Heart right ventricle (tissue), 16 donors: ENCODE results near the gene FOXP4. TPM values are rescaled to one million over a fixed set of nuclear protein-coding genes. Genes with fewer than 3 reads are reported as not detected.

ENCODE experiments used
- ATAC-seq, 8 donors: fragments of 200-7000 bp; cut with Tn5 transposase; one replicate each; pipeline ENCODE4 v1.9.1; 2020; ENCODE audit warnings: mild to moderate bottlenecking in 8 of 8, moderate library complexity in 8 of 8, moderate number of reproducible peaks in 1 of 8
- DNase-seq, 2 donors: peaks; one replicate each; pipeline ENCODE4 v3.0.0-alpha.2; 2020
- H3K27ac ChIP-seq, 10 donors: fragments of 200-600 bp; sonication (generic) in 2 of 10; one replicate each; pipeline versions ENCODE4 v1.5.0 to v1.8.0; 2020 to 2022; ENCODE audit warnings: mild to moderate bottlenecking in 3 of 10
- H3K27me3 ChIP-seq, 7 donors: fragments of 200-600 bp; one replicate each; pipeline ENCODE4 v1.8.0; 2021 to 2022; ENCODE audit warnings: mild to moderate bottlenecking in 2 of 7
- H3K36me3 ChIP-seq, 9 donors: fragments of 200-600 bp; sonication (generic) in 1 of 9; one replicate each; pipeline versions ENCODE4 v1.5.0 to v1.8.0; 2020 to 2022; ENCODE audit warnings: mild to moderate bottlenecking in 2 of 9
- H3K4me1 ChIP-seq, 9 donors: fragments of 200-600 bp; sonication (generic) in 1 of 9; one replicate each; pipeline versions ENCODE4 v1.5.0 to v1.8.0; 2020 to 2022; ENCODE audit warnings: mild to moderate bottlenecking in 4 of 9
- H3K4me3 ChIP-seq, 10 donors: fragments of 200-600 bp; sonication (generic) in 2 of 10; one replicate each; pipeline versions ENCODE4 v1.5.0 to v1.8.0; 2020 to 2022; ENCODE audit warnings: mild to moderate bottlenecking in 7 of 10, moderate library complexity in 2 of 10
- H3K9me3 ChIP-seq, 11 donors: fragments of 200-600 bp in 10 of 11; sonication (generic) in 2 of 11; one replicate each; pipeline versions ENCODE4 v1.5.0 to v1.8.0; 2013 to 2022; ENCODE audit warnings: mild to moderate bottlenecking in 2 of 11, control low read depth in 1 of 11, moderate library complexity in 1 of 11
- WGBS, 2 donors: extraction: QIAGEN DNeasy Blood & Tissue Kit; methylation state at CpG; one replicate each; pipeline ENCODE4 v1.1.7; 2013; ENCODE audit warnings: inconsistent platforms in 1 of 2; 5-methylcytosine and 5-hydroxymethylcytosine counted together
- intact Hi-C, 10 donors: fragments of 100-400 bp; cut with DNase I; formaldehyde crosslinking; loops; one replicate each; pipeline versions ENCODE4 v1.11.1 to v1.14.2; 2022
- polyA plus RNA-seq, 2 donors: library from polyadenylated mRNA; stranded (reverse); fragments of 200-250 nt; gene quantifications; one replicate each; pipeline ENCODE4 v1.2.3, GENCODE V29; 2013
- total RNA-seq, 10 donors: library from RNA; stranded (reverse); fragmentation: NEBNext Ultra II Directional in 3 of 10; extraction: Animal tissue kit (Norgen Biotek cat#: 25700) in 3 of 10; gene quantifications; one replicate each; pipeline versions ENCODE4 v1.2.1 to v1.2.4, GENCODE V29; 2021 to 2023
- TF ChIP-seq, protein P1 (sequence below), 9 donors: fragments of 200-600 bp; sonication (generic) in 2 of 9; IDR thresholded peaks; one replicate each; pipeline versions ENCODE4 v1.5.0 to v1.8.0; 2021 to 2022; ENCODE audit warnings: antibody characterized with exemption in 9 of 9, mild to moderate bottlenecking in 5 of 9, moderate library complexity in 1 of 9
- donor health status: Arrhythmogenic right ventricular cardiomyopathy.
- donor health status: ischemic (EF 13 %, LVEDD 7.1; RV severe dilation, severe dysfunction).
- donor health status: healthy with polysubstance abuse.
- donor health status: DM: no; HTN: yes; CAD: no.
- donor health status: DM: no; HTN: no; CAD: no.
- donor health status: ischemic (EF 25% LVEDD 6.9; RV normal size, moderate dysfunction).
- donor health status: ischemic (EF 25% LVEDD 5.7; RV mildly dilated, moderate dysfunction).
- donor health status: healthy.
- donor health status: DM: yes; HTN: yes; CAD: no.
- donor health status: Ischemic cardiomyopathy.
- donor health status: ischemic (EF 35%, LVEDD 5.7; RV mildly dilated, moderate dysfunction).
- donor health status: nonischemic (EF 11% LVEDD 7.7; RV severe dilation, severe dysfunction).
- donor health status: DM: yes; HTN: yes; CAD: no.
- donor health status: PGD.
- donor health status: ischemic (EF 29% LVEDD 5.4; RV normal size, mild dysfunction).
- donor health status: nonischemic (EF 23%, LVEDD 6.1; RV moderate dilation, normal function).

Gene FOXP4
- total and polyA plus RNA-seq, 12 donors = 8.9 to 18.0 (median 13.6) TPM

DNA sequence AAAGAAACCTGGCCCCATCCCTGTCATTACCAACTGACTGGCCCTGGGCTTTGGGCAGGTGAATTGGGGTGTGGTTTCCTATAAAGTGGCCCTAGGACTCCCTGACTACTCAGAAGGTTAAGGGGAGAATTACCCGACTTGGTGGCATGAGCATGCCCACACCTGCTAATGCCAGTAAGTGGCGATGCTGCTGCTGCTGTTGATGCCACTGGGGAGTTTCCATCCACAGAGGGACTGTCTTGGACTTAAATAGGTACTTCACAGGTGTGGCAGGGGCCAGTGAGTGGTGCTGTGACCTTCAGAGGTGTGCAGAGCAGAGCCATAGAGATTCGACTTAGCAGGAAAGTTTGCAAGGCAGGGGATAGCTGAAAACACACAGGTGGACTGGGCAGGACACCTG lies 59.5 kb downstream of the FOXP4 start:
- Histone ChIP-seq H3K9me3 (no peaks in the 10 kb centered on the region), H3K36me3 (no peaks in the 10 kb centered on the region), H3K27ac (no peak overlapping the region), H3K4me3 (no peak overlapping the region), H3K27me3 (no peaks in the 10 kb centered on the region), H3K4me1 (peaks cover 0 to 17% (median 8%) of the 10 kb centered on the region in 9 donors)
- no peak for DNase-seq
- ATAC-seq = no peak
- 79 to 84% methylated on average over 3 of the region's 3 CpGs for WGBS, 2 donors
- TF ChIP-seq, protein P1, sequence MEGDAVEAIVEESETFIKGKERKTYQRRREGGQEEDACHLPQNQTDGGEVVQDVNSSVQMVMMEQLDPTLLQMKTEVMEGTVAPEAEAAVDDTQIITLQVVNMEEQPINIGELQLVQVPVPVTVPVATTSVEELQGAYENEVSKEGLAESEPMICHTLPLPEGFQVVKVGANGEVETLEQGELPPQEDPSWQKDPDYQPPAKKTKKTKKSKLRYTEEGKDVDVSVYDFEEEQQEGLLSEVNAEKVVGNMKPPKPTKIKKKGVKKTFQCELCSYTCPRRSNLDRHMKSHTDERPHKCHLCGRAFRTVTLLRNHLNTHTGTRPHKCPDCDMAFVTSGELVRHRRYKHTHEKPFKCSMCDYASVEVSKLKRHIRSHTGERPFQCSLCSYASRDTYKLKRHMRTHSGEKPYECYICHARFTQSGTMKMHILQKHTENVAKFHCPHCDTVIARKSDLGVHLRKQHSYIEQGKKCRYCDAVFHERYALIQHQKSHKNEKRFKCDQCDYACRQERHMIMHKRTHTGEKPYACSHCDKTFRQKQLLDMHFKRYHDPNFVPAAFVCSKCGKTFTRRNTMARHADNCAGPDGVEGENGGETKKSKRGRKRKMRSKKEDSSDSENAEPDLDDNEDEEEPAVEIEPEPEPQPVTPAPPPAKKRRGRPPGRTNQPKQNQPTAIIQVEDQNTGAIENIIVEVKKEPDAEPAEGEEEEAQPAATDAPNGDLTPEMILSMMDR (IDR thresholded peaks at IDR 0.05) = no peak
- intact Hi-C loops = loop anchor here in 4 of 10 donors (10.0 kb wide), 1 partner anchor 169 kb away; the partner anchor contains the start of gene FRS3 (in 4 of the 4)

DNA sequence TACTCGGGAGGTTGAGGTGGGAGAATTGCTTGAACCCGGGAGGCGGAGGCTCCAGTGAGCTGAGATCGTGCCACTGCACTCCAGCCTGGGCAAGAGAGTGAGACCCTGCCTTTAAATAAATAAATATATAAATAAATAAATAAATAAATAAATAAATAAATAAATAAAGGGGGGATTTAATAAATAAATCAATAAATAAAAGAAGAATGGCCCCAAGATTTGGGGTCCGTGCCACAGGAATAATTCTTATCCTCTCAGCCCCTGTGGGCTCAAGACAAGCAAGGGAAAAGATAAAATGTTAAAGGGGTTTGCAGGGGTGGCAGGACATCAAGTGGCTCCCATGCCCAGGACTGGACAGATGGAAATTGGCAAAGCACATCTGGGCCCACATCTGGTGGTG lies 60.9 kb downstream of the FOXP4 start:
- Histone ChIP-seq H3K27me3 (no peaks in the 10 kb centered on the region), H3K36me3 (no peaks in the 10 kb centered on the region), H3K9me3 (no peaks in the 10 kb centered on the region), H3K4me1 (peaks cover 0 to 14% (median 8%) of the 10 kb centered on the region in 9 donors), H3K27ac (no peak overlapping the region), H3K4me3 (no peak overlapping the region)
- intact Hi-C loops = loop anchor here in 4 of 10 donors (10.0 kb wide), 1 partner anchor 168 kb away; the partner anchor contains the start of gene FRS3 (in 4 of the 4)
- no peak for DNase-seq
- no peak for ATAC-seq
- 94 to 95% methylated on average over 5 of the region's 5 CpGs for WGBS, 2 donors
- TF ChIP-seq, protein P1 (IDR thresholded peaks at IDR 0.05) = no peak

DNA sequence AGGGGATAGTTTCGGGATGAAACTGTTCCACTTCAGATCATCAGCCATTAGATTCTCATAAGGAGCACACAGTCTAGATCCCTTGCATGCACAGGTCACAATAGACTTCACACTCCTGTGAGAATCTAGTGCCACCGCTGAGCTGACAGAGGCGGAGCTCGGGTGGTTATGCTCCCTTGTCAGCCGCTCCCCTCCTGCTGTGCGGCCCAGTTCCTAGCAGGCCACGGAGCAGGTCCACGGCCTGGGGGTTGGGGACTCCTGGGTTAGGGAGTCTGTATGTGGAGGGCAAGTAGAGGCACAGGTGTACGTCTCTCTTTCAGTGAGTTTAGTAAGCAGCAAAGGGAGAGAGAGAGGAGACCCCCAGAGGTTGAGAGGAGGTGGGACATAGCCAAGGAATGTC lies 61.6 kb downstream of the FOXP4 start:
- 83 to 91% methylated on average over 9 of the region's 9 CpGs for WGBS, 2 donors

DNA sequence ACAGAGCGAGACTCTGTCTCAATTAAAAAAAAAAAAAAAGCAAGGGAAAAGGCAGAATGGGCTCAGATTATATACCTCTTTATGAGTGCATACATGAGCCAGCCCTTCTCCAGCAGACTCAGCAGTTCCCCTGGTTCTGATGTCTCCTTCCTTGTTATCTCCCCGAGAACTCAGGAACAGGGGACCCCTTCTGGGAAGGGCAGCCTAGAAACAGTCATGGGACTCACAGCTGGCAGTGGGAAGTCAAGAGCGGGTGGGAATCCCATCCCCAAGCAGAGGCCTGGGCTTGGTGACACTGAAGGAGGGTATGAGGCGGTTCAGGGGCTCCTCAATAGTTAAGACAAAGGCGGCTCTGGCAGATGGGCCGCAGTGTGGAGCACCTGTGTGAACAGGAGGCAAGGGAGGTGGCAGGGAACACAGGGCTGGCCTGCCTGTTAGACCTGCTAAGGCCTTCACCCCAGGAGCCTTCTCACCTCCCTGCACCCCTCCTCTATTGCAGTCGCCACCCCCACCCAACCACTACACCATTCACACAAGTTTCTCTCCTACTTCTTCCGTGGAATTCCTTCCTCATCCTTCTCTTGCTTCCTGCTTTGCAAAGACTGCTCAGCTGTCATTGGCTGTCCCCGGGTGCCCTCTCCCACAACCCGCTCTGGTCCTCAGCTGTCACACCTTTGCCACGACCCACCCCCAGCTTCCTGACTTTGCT lies 62.4 kb downstream of the FOXP4 start:
- intact Hi-C loops = loop anchor here in 4 of 10 donors (10.0 kb wide), 1 partner anchor 166 kb away; the partner anchor contains the start of gene FRS3 (in 4 of the 4)
- no peaks in the 10 kb centered on the region for H3K36me3 ChIP-seq
- no peak overlapping the region for H3K27ac ChIP-seq
- H3K27me3 ChIP-seq = no peaks in the 10 kb centered on the region
- TF ChIP-seq, protein P1 (IDR thresholded peaks at IDR 0.05) = no peak
- H3K4me3 ChIP-seq = no peak overlapping the region
- DNase-seq (no peak), ATAC-seq (no peak)
- 82 to 89% methylated on average over 11 of the region's 11 CpGs for WGBS, 2 donors
- H3K4me1 ChIP-seq = peaks cover 0 to under 1% (median 0%) of the 10 kb centered on the region in 9 donors
- peaks cover 0 to 6% (median 0%) of the 10 kb centered on the region in 11 donors for H3K9me3 ChIP-seq

More for the DNA sequence above, 61.6 kb downstream of the FOXP4 start:
- ATAC-seq (no peak), DNase-seq (no peak)
- H3K27ac ChIP-seq = no peak overlapping the region
- peaks cover 0 to 9% (median 7%) of the 10 kb centered on the region in 9 donors for H3K4me1 ChIP-seq
- TF ChIP-seq, protein P1 (IDR thresholded peaks at IDR 0.05) = no peak
- no peaks in the 10 kb centered on the region for H3K9me3 ChIP-seq
- intact Hi-C loops = loop anchor here in 4 of 10 donors (10.0 kb wide), 1 partner anchor 167 kb away; the partner anchor contains the start of gene FRS3 (in 4 of the 4)
- no peaks in the 10 kb centered on the region for H3K27me3 ChIP-seq
- H3K36me3 ChIP-seq = no peaks in the 10 kb centered on the region
- H3K4me3 ChIP-seq = no peak overlapping the region
